Measurements from ENCODE around the gene SYVN1.

The SYVN1 gene

DNA sequence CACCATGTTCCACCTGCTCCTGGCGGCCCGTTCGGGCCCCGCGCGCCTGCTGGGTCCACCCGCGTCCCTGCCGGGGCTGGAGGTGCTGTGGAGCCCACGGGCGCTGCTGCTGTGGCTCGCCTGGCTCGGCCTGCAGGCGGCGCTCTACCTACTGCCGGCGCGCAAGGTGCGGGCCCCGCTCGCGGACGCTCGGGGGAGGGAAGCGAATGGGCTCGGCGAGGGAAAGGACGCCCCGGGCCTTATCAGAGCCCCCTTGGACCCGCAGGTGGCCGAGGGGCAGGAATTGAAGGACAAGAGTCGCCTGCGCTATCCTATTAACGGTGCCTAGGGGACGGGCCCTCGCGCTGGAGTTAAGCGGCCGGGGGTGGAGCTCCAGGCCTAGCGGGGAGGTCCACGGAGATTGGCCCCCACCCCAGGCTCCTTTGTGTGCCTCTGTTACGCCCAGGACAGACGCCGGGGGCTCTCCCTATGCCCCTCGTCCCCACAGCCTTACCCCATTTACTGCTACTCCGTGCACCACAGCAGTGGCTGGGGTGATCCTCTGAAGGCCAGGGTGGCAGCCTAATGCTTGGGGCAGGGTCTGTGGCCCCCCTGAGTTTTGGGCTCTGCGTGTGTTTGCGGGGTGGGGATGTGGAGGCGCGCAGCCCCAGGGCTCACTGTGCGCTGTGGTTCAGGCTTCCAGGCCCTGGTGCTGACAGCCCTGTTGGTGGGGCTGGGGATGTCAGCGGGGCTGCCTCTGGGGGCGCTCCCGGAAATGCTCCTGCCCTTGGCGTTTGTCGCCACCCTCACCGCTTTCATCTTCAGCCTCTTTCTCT is 21.6 kb downstream of the SYVN1 start:
- peak; percentile 66 for ATAC-seq
- H3K4me1 Mint-ChIP-seq = peaks cover 50% of the 10 kb centered on the region
- DNase-seq (ENCODE audit: low spot score in 2 of 2) = peak; percentile 79 to 90
- peak overlapping the region; percentile 95 for H3K27ac Mint-ChIP-seq
- H3K4me3 Mint-ChIP-seq = peak overlapping the region; percentile 97
- peaks cover 74% of the 10 kb centered on the region for H3K36me3 Mint-ChIP-seq
- no peaks in the 10 kb centered on the region for H3K9me3 Mint-ChIP-seq

DNA sequence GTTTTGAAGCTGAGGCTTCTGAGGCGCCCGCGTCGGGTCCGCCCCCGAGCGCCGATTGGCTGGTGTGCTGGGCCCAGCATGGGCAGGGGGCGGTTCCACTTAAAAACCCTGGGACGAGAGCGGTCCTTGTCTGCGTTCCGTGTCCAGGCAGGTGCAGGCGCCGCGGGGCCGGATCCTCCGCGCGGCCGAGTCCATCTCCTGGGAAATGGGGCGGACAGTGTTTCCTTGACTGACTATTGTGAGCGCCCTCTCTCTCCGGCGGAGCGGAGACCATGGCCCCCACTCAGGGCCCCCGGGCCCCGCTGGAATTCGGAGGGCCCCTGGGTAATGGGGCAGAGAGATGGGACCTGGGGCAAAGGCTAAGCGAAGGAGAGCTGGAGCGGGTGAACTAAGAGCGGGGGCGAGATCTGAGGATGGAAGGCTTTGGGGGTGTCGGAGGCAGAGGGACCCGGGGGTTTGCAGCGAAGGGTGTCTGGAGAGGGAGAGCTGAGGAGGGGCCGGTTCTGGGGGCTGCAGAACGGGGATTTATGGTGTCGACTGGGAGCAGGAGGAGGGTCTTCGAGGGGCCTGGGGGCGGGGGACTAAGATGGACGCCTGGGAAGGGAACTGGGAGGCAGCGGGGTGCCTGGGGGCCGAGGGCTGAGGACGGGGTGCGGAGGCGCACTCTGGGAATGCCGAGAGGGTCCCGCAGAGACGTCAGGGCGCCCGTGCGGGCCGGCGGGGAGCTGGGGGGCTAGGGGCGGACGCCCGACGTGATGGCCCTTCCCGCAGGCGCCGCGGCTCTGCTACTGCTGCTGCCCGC is 22.4 kb downstream of the SYVN1 start, which contains the start of gene TM7SF2:
TSS of gene TM7SF2 (plus strand) at position 129 of the 802 bp plus-strand sequence. CDS start at position 273, 144 bp downstream.
- Mint-ChIP-seq H3K4me1 (peaks cover 48% of the 10 kb centered on the region), H3K9me3 (no peaks in the 10 kb centered on the region), H3K27ac (peak within 1 kb of the TSS; percentile 95), H3K4me3 (peak within 1 kb of the TSS; percentile 97), H3K36me3 (peaks cover 66% of the 10 kb centered on the region)
- DNase-seq (ENCODE audit: low spot score in 2 of 2) (peak; percentile 81 to 92), ATAC-seq (peak; percentile 84)

DNA sequence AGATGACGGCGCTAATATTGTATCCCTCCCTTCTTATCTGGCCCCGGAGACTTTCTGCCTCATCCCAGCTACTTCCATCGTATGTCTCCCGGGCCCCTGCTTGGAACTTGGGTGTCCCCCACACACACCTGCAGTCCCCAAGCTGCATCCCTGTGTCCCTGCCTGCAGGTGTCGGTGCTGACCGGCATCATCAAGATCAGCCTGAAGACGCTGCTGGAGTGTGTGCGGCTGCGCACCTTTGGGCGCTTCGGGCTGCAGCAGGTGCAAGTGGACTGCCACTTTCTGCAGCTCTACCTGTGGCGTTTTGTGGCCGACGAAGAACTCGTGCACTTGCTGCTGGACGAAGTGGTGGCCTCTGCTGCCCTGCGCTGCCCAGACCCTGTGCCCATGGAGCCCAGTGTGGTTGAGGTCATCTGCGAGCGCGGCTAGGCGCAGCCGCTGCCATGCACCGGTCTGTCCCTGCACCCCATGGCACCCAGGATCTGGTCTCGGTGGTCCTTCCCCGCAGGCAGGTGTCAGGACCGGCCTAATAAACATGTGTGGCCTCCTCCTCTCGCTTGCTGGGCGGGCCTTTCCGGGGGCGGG is 23.1 kb downstream of the SYVN1 start:
- H3K27ac Mint-ChIP-seq = peak overlapping the region; percentile 95

DNA sequence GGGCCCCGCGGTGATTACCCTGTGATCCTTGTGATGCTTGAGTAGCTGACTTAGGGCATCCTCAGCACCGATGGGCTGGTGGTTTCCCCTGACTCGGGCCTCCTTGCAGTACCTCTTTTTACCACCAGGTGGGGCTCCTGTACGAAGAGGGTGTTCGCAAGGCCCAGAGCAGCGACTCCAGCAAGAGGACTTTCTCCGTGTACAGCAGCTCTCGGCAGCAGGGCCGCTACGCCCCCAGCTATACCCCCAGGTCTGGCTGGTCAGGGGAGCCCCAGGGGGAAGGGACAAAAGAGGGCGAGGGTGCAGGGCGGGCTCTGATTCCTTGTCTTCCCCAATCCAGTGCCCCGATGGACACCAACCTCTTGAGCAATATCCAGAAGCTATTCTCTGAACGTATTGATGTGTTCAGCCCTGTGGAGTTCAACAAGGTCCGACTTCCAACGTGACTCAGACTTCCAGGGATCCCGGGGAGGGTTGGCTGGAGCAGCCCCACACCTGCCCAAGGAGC is 23.9 kb downstream of the SYVN1 start:
- DNase-seq (ENCODE audit: low spot score in 2 of 2) (peak; percentile 100), ATAC-seq (peak; percentile 60)
- H3K4me3 Mint-ChIP-seq = peak overlapping the region; percentile 11
- peaks cover 40% of the 10 kb centered on the region for H3K4me1 Mint-ChIP-seq
- no peaks in the 10 kb centered on the region for H3K9me3 Mint-ChIP-seq
- peak overlapping the region; percentile 75 for H3K27ac Mint-ChIP-seq
- peaks cover 63% of the 10 kb centered on the region for H3K36me3 Mint-ChIP-seq

More for the DNA sequence above, 23.1 kb downstream of the SYVN1 start:
- no peak for DNase-seq (ENCODE audit: low spot score in 2 of 2)
- no peak for ATAC-seq
- peaks cover 48% of the 10 kb centered on the region for H3K4me1 Mint-ChIP-seq
- no peaks in the 10 kb centered on the region for H3K9me3 Mint-ChIP-seq
- peak overlapping the region; percentile 97 for H3K4me3 Mint-ChIP-seq
- H3K36me3 Mint-ChIP-seq = peaks cover 62% of the 10 kb centered on the region

DNA sequence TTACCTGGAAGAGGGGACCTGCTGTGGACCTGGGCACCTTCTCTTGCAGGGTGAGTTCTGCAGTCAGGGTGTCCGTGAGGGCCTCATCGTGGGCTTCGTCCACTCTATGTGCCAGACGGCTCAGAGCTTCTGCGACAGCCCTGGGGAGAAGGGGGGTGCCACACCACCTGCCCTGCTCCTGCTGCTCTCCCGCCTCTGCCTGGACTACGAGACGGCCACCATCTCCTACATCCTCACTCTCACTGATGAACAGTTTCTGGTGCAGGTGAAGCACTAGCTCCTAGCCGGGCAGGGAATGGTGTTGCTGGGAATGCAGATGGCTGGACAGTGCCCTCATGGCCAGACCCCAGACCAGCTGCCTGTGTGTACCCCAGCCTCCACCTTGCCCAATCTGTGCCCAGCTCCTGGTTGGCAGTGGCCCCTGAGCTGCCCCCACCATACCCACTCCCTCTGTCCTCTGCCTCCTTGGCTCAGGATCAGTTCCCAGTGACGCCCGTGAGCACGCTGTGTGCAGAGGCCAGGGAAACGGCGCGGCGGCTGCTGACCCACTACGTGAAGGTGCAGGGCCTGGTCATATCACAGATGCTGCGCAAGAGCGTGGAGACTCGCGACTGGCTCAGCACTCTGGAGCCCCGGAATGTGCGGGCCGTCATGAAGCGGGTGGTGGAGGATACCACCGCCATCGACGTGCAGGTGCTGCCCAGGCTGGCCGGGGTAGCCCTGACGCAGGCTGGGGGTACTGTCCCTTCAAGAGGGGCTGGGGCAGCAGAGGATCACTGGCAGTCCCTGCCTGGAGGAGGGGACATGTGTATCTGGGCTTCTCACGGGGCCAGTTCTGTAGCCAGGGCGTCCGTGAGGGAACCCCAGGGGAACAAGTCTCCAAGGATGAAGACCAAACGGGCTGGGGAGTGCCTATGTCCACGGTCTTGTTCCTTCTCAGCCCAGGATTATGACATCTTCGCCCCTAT is 24.8 kb downstream of the SYVN1 start:
- Mint-ChIP-seq H3K27ac (peak overlapping the region; percentile 75), H3K4me3 (no peak overlapping the region), H3K36me3 (peaks cover 67% of the 10 kb centered on the region)

DNA sequence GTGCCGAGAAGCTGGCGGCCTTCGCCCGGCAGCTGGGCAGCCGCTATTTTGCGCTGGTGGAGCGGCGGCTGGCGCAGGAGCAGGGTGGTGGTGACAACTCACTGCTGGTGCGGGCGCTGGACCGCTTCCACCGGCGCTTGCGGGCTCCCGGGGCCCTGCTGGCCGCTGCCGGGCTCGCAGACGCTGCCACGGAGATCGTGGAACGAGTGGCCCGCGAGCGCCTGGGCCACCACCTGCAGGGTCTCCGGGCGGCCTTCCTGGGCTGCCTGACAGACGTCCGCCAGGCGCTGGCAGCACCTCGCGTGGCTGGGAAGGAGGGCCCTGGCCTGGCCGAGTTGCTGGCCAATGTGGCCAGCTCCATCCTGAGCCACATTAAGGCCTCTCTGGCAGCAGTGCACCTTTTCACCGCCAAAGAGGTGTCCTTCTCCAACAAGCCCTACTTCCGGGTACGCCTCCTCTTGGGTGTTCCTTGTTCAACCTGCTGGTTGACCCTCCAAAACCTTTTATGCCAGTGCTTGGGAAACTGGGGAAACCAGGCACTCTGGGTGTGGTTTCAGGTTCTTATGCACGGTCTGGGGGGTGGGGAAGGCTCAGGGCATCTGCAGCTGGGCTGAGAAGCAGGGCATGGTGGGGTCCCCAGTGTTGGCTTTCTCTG is 25.7 kb downstream of the SYVN1 start:
- peaks cover 70% of the 10 kb centered on the region for H3K36me3 Mint-ChIP-seq
- no peak overlapping the region for H3K27ac Mint-ChIP-seq
- no peak overlapping the region for H3K4me3 Mint-ChIP-seq
- DNase-seq (ENCODE audit: low spot score in 2 of 2) (no peak), ATAC-seq (no peak)
- H3K9me3 Mint-ChIP-seq = no peaks in the 10 kb centered on the region
- peaks cover 35% of the 10 kb centered on the region for H3K4me1 Mint-ChIP-seq

More for the DNA sequence above, 24.8 kb downstream of the SYVN1 start:
- ATAC-seq (no peak), DNase-seq (ENCODE audit: low spot score in 2 of 2) (no peak)
- Mint-ChIP-seq H3K9me3 (no peaks in the 10 kb centered on the region), H3K4me1 (peaks cover 37% of the 10 kb centered on the region)

- no peaks in the 10 kb centered on the region for H3K9me3 Mint-ChIP-seq
- H3K4me3 Mint-ChIP-seq = no peak overlapping the region
- H3K27ac Mint-ChIP-seq = no peak overlapping the region
- peaks cover 72% of the 10 kb centered on the region for H3K36me3 Mint-ChIP-seq
- peaks cover 29% of the 10 kb centered on the region for H3K4me1 Mint-ChIP-seq
- DNase-seq (ENCODE audit: low spot score in 2 of 2) (no peak), ATAC-seq (no peak)
Observed at GRCh38 chr11:65107751-65108468, 26.4 kb downstream of the SYVN1 start.

DNA sequence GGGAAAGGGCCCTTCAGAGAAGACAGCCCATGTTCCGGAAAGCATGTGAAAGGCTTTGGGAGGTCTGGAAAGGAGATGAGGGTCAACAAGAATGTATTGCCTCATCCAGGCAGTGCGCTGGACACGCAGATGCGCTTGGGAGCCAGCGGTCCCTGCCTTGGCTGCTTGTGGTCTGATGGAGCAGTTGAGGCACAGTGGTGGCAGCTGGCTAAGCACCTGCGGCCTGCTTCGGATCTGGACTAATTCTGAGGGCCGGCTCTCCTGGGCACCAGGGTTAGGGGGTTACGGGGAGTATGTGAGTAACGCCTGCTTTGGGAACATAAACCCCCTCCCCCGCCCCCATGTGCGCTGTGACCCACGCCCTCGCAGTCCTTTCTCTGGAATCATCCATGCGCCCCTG is 27.2 kb downstream of the SYVN1 start:
- no peak for ATAC-seq
- H3K27ac Mint-ChIP-seq = peak overlapping the region; percentile 70

DNA sequence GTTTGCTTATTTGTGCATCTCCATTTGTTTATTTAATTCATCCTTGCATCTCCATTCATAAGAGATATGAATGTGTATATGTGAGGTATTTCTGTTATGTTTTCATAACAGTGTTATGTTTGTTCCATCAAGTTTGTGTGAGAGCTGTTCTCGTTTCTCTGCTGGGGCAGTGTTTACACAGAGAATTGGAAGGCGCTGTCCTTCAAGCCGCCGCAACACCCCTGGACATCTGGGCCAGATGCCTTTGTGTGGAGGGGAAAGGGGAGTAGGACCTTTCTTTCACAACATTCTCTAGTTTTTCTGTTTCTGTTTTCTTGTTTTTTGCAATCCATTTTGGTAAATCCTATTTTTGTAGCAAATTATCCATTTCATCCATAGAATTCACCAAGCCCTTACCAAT is 29.7 kb downstream of the SYVN1 start:
- no peaks in the 10 kb centered on the region for H3K9me3 Mint-ChIP-seq
- no peak for ATAC-seq
- no peak overlapping the region for H3K4me3 Mint-ChIP-seq
- no peak for DNase-seq (ENCODE audit: low spot score in 2 of 2)
- H3K36me3 Mint-ChIP-seq = peaks cover 67% of the 10 kb centered on the region
- H3K4me1 Mint-ChIP-seq = no peaks in the 10 kb centered on the region
- H3K27ac Mint-ChIP-seq = peak overlapping the region; percentile 70

More for the DNA sequence above, 27.2 kb downstream of the SYVN1 start:
- H3K4me1 Mint-ChIP-seq = peaks cover 21% of the 10 kb centered on the region
- no peak for DNase-seq (ENCODE audit: low spot score in 2 of 2)
- H3K36me3 Mint-ChIP-seq = peaks cover 72% of the 10 kb centered on the region
- H3K4me3 Mint-ChIP-seq = no peak overlapping the region
- no peaks in the 10 kb centered on the region for H3K9me3 Mint-ChIP-seq

- DNase-seq (ENCODE audit: low spot score in 2 of 2) = no peak
- peak overlapping the region; percentile 65 for H3K27ac Mint-ChIP-seq
- no peak for ATAC-seq
- no peak overlapping the region for H3K4me3 Mint-ChIP-seq
- no peaks in the 10 kb centered on the region for H3K4me1 Mint-ChIP-seq
- H3K9me3 Mint-ChIP-seq = no peaks in the 10 kb centered on the region
- H3K36me3 Mint-ChIP-seq = peaks cover 67% of the 10 kb centered on the region
Observed at GRCh38 chr11:65103476-65103875, 30.8 kb downstream of the SYVN1 start.

- no peaks in the 10 kb centered on the region for H3K9me3 Mint-ChIP-seq
- peak overlapping the region; percentile 65 for H3K27ac Mint-ChIP-seq
- no peak for ATAC-seq
- H3K4me3 Mint-ChIP-seq = no peak overlapping the region
- H3K36me3 Mint-ChIP-seq = peaks cover 78% of the 10 kb centered on the region
- no peaks in the 10 kb centered on the region for H3K4me1 Mint-ChIP-seq
- DNase-seq (ENCODE audit: low spot score in 2 of 2) = no peak
Observed at GRCh38 chr11:65102142-65103095, 31.9 kb downstream of the SYVN1 start.

- peaks cover 87% of the 10 kb centered on the region for H3K36me3 Mint-ChIP-seq
- no peak for ATAC-seq
- H3K4me3 Mint-ChIP-seq = no peak overlapping the region
- no peaks in the 10 kb centered on the region for H3K9me3 Mint-ChIP-seq
- no peak for DNase-seq (ENCODE audit: low spot score in 2 of 2)
- H3K4me1 Mint-ChIP-seq = peaks cover 2% of the 10 kb centered on the region
- no peak overlapping the region for H3K27ac Mint-ChIP-seq
Observed at GRCh38 chr11:65100674-65101350, 33.5 kb downstream of the SYVN1 start.
